NT2/D1 (cell line): ENCODE data around the gene EHBP1L1.

Experiments
- DNase-seq: peaks from one replicate; pipeline ENCODE4 v3.0.0-alpha.2; 2011; ENCODE audit warnings: low read depth, low spot score
- H3K27me3 ChIP-seq: 2 replicates; pipeline ENCODE4 v1.6.0; 2011; ENCODE audit warnings: mild to moderate bottlenecking; ENCODE audit not compliant: insufficient read length, insufficient read depth
- H3K36me3 ChIP-seq: 2 replicates; pipeline ENCODE4 v1.6.1; 2011; ENCODE audit warnings: mild to moderate bottlenecking, low read length, mixed read lengths; ENCODE audit not compliant: insufficient read depth, insufficient read length
- H3K4me1 ChIP-seq: 2 replicates; pipeline ENCODE4 v1.5.1; 2011; ENCODE audit not compliant: insufficient read depth, insufficient read length
- H3K4me3 ChIP-seq: 2 replicates; pipeline ENCODE4 v1.5.1; 2011; ENCODE audit warnings: low read depth; ENCODE audit not compliant: insufficient read length
- H3K9ac ChIP-seq: 2 replicates; pipeline ENCODE4 v1.6.0; 2011; ENCODE audit warnings: low read depth; ENCODE audit not compliant: insufficient read length
- H3K9me3 ChIP-seq: 2 replicates; pipeline ENCODE4 v1.5.1; 2011; ENCODE audit warnings: mild to moderate bottlenecking, low read length; ENCODE audit not compliant: insufficient read depth
- SUZ12 ChIP-seq: IDR thresholded peaks from 2 replicates; pipeline ENCODE4 v1.6.1; 2011; ENCODE audit not compliant: insufficient read length, insufficient read depth; ENCODE audit errors: extremely low read depth
- YY1 ChIP-seq: IDR thresholded peaks from 2 replicates; pipeline ENCODE4 v1.6.1; 2011; ENCODE audit not compliant: insufficient read length, insufficient read depth
- ZNF274 ChIP-seq: IDR thresholded peaks from 2 replicates; pipeline ENCODE4 v1.6.1; 2011; ENCODE audit warnings: mild to moderate bottlenecking, low read depth, low read length

The EHBP1L1 gene

GRCh38 chr11:65623177-65623576 is 47.3 kb downstream of the EHBP1L1 start:
- no peak for TF ChIP-seq ZNF274
- no peak for TF ChIP-seq YY1
- TF ChIP-seq SUZ12 = no peak
- Histone ChIP-seq H3K4me3 (no peak overlapping the region), H3K9ac (no peak overlapping the region), H3K9me3 (no peaks in the 10 kb centered on the region), H3K4me1 (peaks cover 12% of the 10 kb centered on the region), H3K27me3 (no peaks in the 10 kb centered on the region), H3K36me3 (peaks cover 97% of the 10 kb centered on the region)
- no peak for DNase-seq

- H3K4me1 ChIP-seq = peaks cover 12% of the 10 kb centered on the region
- no peaks in the 10 kb centered on the region for H3K27me3 ChIP-seq
- no peak for DNase-seq
- peak overlapping the region; percentile 38 for H3K9ac ChIP-seq
- TF ChIP-seq YY1 = no peak
- TF ChIP-seq ZNF274 = no peak
- no peak for TF ChIP-seq SUZ12
- H3K9me3 ChIP-seq = no peaks in the 10 kb centered on the region
- no peak overlapping the region for H3K4me3 ChIP-seq
- peaks cover 96% of the 10 kb centered on the region for H3K36me3 ChIP-seq
These were observed 48.2 kb downstream of the EHBP1L1 start for GRCh38 chr11:65623852-65624616.

- DNase-seq = no peak
- Histone ChIP-seq H3K4me3 (no peak overlapping the region), H3K9me3 (no peaks in the 10 kb centered on the region), H3K9ac (no peak overlapping the region), H3K4me1 (peaks cover 10% of the 10 kb centered on the region), H3K27me3 (no peaks in the 10 kb centered on the region), H3K36me3 (peaks cover 96% of the 10 kb centered on the region)
- TF ChIP-seq SUZ12 = no peak
- TF ChIP-seq YY1 = no peak
- TF ChIP-seq ZNF274 = no peak
These were observed 49.2 kb downstream of the EHBP1L1 start for GRCh38 chr11:65624931-65625627.

GRCh38 chr11:65625628-65626342 is 49.9 kb downstream of the EHBP1L1 start:
- no peak overlapping the region for H3K4me3 ChIP-seq
- H3K36me3 ChIP-seq = peaks cover 96% of the 10 kb centered on the region
- H3K9ac ChIP-seq = peak overlapping the region; percentile 17
- TF ChIP-seq SUZ12 = no peak
- TF ChIP-seq ZNF274 = no peak
- no peak for TF ChIP-seq YY1
- no peaks in the 10 kb centered on the region for H3K27me3 ChIP-seq
- no peak for DNase-seq
- H3K9me3 ChIP-seq = no peaks in the 10 kb centered on the region
- H3K4me1 ChIP-seq = peaks cover 4% of the 10 kb centered on the region

GRCh38 chr11:65627202-65627601 is 51.3 kb downstream of the EHBP1L1 start:
- H3K36me3 ChIP-seq = peaks cover 94% of the 10 kb centered on the region
- peaks cover 4% of the 10 kb centered on the region for H3K4me1 ChIP-seq
- DNase-seq = no peak
- H3K9ac ChIP-seq = no peak overlapping the region
- H3K27me3 ChIP-seq = no peaks in the 10 kb centered on the region
- no peak for TF ChIP-seq YY1
- no peak for TF ChIP-seq ZNF274
- TF ChIP-seq SUZ12 = no peak
- H3K9me3 ChIP-seq = no peaks in the 10 kb centered on the region
- H3K4me3 ChIP-seq = no peak overlapping the region

GRCh38 chr11:65629579-65629978 is 53.7 kb downstream of the EHBP1L1 start:
- DNase-seq = no peak
- H3K36me3 ChIP-seq = peaks cover 96% of the 10 kb centered on the region

GRCh38 chr11:65630215-65630614 is 54.4 kb downstream of the EHBP1L1 start:
- no peaks in the 10 kb centered on the region for H3K9me3 ChIP-seq
- DNase-seq = no peak
- H3K4me1 ChIP-seq = no peaks in the 10 kb centered on the region
- no peak overlapping the region for H3K9ac ChIP-seq
- peaks cover 96% of the 10 kb centered on the region for H3K36me3 ChIP-seq
- no peaks in the 10 kb centered on the region for H3K27me3 ChIP-seq
- TF ChIP-seq SUZ12 = no peak
- TF ChIP-seq ZNF274 = no peak
- TF ChIP-seq YY1 = no peak
- H3K4me3 ChIP-seq = no peak overlapping the region

More at GRCh38 chr11:65629579-65629978, 53.7 kb downstream of the EHBP1L1 start:
- Histone ChIP-seq H3K9ac (no peak overlapping the region), H3K27me3 (no peaks in the 10 kb centered on the region), H3K9me3 (no peaks in the 10 kb centered on the region), H3K4me3 (no peak overlapping the region), H3K4me1 (no peaks in the 10 kb centered on the region)
- no peak for TF ChIP-seq YY1
- no peak for TF ChIP-seq SUZ12
- no peak for TF ChIP-seq ZNF274
